DMS53 treated with DMSO at 0.1 percent for 48 hours (cell line): ENCODE results near the gene LIPJ.

ENCODE experiments used
- DNase-seq: peaks from one replicate; lab custom pipeline; 2025; ENCODE audit not compliant: unreplicated experiment; lab: John Stamatoyannopoulos, UW

Gene LIPJ

GRCh38 chr10:88586462-88586861, at the start of gene LIPJ:
Gene LIPJ (plus strand): TSS chr10:88586762. CDS start chr10:88590688, 3,926 bp downstream.
- no peak for DNase-seq

- DNase-seq, result no peak
These were observed 49.2 kb upstream of the LIPJ start for GRCh38 chr10:88537322-88537721.

- DNase-seq, result no peak
These were observed 48.5 kb upstream of the LIPJ start for GRCh38 chr10:88538048-88538447.

GRCh38 chr10:88540351-88540750, 46.2 kb upstream of the LIPJ start:
- no peak for DNase-seq

- no peak for DNase-seq
These were observed 45.4 kb upstream of the LIPJ start for GRCh38 chr10:88541116-88541626.

GRCh38 chr10:88542522-88542921, 44.0 kb upstream of the LIPJ start:
- no peak for DNase-seq

GRCh38 chr10:88544140-88544870, 42.3 kb upstream of the LIPJ start:
- no peak for DNase-seq

- no peak for DNase-seq
These were observed 41.2 kb upstream of the LIPJ start for GRCh38 chr10:88545359-88545758.

GRCh38 chr10:88546497-88546896, 40.1 kb upstream of the LIPJ start:
- DNase-seq, result no peak

- DNase-seq, result no peak
These were observed 35.3 kb upstream of the LIPJ start for GRCh38 chr10:88551246-88551645.

GRCh38 chr10:88553116-88553752, 33.3 kb upstream of the LIPJ start:
- peak; percentile 65 for DNase-seq

- DNase-seq, result no peak
These were observed 31.2 kb upstream of the LIPJ start for GRCh38 chr10:88555190-88555908.

- DNase-seq, result no peak
These were observed 29.3 kb upstream of the LIPJ start for GRCh38 chr10:88557256-88557655.

GRCh38 chr10:88557658-88558057, 28.9 kb upstream of the LIPJ start:
- no peak for DNase-seq

GRCh38 chr10:88562152-88562551, 24.4 kb upstream of the LIPJ start:
- no peak for DNase-seq

- DNase-seq, result peak; percentile 36
These were observed 21.5 kb upstream of the LIPJ start for GRCh38 chr10:88565072-88565471.

- DNase-seq, result no peak
These were observed 4.2 kb upstream of the LIPJ start for GRCh38 chr10:88582411-88582805.

- peak; percentile 8 for DNase-seq
These were observed 3.6 kb upstream of the LIPJ start, which contains the start of gene RNLS for GRCh38 chr10:88582806-88583583. Gene RNLS (minus strand): TSS chr10:88583318.

- DNase-seq, result no peak
These were observed 3.0 kb upstream of the LIPJ start for GRCh38 chr10:88583584-88583957.

GRCh38 chr10:88592381-88592780, 5.8 kb downstream of the LIPJ start:
- DNase-seq, result no peak

- no peak for DNase-seq
These were observed 6.3 kb downstream of the LIPJ start for GRCh38 chr10:88592906-88593305.
